PC-9 (cell line): ENCODE measurements around the gene AKIP1. TPM values are rescaled to one million over a fixed set of nuclear protein-coding genes. Genes with fewer than 3 reads are reported as not detected.

Experiments used
- BruUV-seq: library from RNA; stranded (reverse); fragments of 400-500 nt; replicated peaks from 2 replicates; lab custom pipeline; 2021; lab: Mats Ljungman, UMichigan
- CTCF ChIA-PET: fragments of 300-600 bp; sonication (Branson Sonifier 250); formaldehyde crosslinking; loops from one replicate; lab custom pipeline; 2022; ENCODE audit warnings: antibody characterized with exemption; lab: Charles Lee
- POLR2A ChIA-PET: fragments of 300-600 bp; sonication (Branson Sonifier 250); formaldehyde crosslinking; loops from one replicate; lab custom pipeline; 2022; ENCODE audit warnings: antibody characterized with exemption; ENCODE audit not compliant: unreplicated experiment; lab: Charles Lee
- DNase-seq, 2 experiments: peaks; one replicate each; pipeline versions ENCODE4 v3.0.0 to v3.0.0-alpha.2; 2015 to 2022; ENCODE audit warnings: mixed read lengths in 1 of 2
- H2AFZ ChIP-seq: fragments of 200-600 bp; sonication (generic); 2 replicates; pipeline ENCODE4 v1.8.1; 2017; ENCODE audit warnings: antibody characterized with exemption
- H3F3A ChIP-seq: fragments of 200-600 bp; sonication (generic); 2 replicates; pipeline ENCODE4 v1.8.1; 2017; ENCODE audit warnings: antibody characterized with exemption, mild to moderate bottlenecking, low read depth; ENCODE audit not compliant: insufficient read depth
- H3K27ac ChIP-seq: fragments of 200-600 bp; sonication (generic); 2 replicates; pipeline ENCODE4 v1.6.1; 2016; ENCODE audit warnings: mixed run types
- H3K27me3 ChIP-seq: fragments of 200-600 bp; sonication (generic); 2 replicates; pipeline ENCODE4 v1.6.1; 2016; ENCODE audit warnings: low read depth, mixed run types; ENCODE audit not compliant: insufficient read depth
- H3K36me3 ChIP-seq: fragments of 200-600 bp; sonication (generic); 2 replicates; pipeline ENCODE4 v1.6.1; 2016; ENCODE audit warnings: low read depth, mixed run types
- H3K4me1 ChIP-seq: fragments of 200-600 bp; sonication (generic); replicated peaks from 2 replicates; pipeline ENCODE4 v1.6.1; 2016; ENCODE audit warnings: mixed run types; ENCODE audit not compliant: insufficient read depth
- H3K4me2 ChIP-seq: fragments of 200-600 bp; sonication (generic); 2 replicates; pipeline ENCODE4 v1.6.1; 2017; ENCODE audit warnings: mixed run types
- H3K4me3 ChIP-seq: fragments of 200-600 bp; sonication (generic); 2 replicates; pipeline ENCODE4 v1.6.1; 2016; ENCODE audit warnings: mixed run types
- H3K79me2 ChIP-seq: fragments of 200-600 bp; sonication (generic); 2 replicates; pipeline ENCODE4 v1.6.1; 2017; ENCODE audit warnings: low read depth, mixed run types
- H3K9me2 ChIP-seq: fragments of 200-600 bp; sonication (generic); 2 replicates; pipeline ENCODE4 v1.8.1; 2017; ENCODE audit warnings: mild to moderate bottlenecking; ENCODE audit not compliant: insufficient read depth
- H3K9me3 ChIP-seq: fragments of 200-600 bp; sonication (generic); 2 replicates; pipeline ENCODE4 v1.8.1; 2016; ENCODE audit warnings: low read depth; ENCODE audit not compliant: insufficient read depth
- H4K20me1 ChIP-seq: fragments of 200-600 bp; sonication (generic); 2 replicates; pipeline ENCODE4 v1.8.1; 2017; ENCODE audit not compliant: insufficient read depth
- CTCF ChIP-seq: fragments of 200-600 bp; sonication (generic); conservative IDR thresholded peaks from 2 replicates; pipeline ENCODE4 v1.6.1; 2017; ENCODE audit warnings: mixed run types, antibody characterized with exemption, mild to moderate bottlenecking, moderate library complexity
- EZH2 ChIP-seq: fragments of 200-600 bp; sonication (generic); IDR thresholded peaks from 2 replicates; pipeline ENCODE4 v1.8.0; 2017; ENCODE audit warnings: antibody characterized with exemption, low read depth
- intact Hi-C: fragments of 100-400 bp; cut with micrococcal nuclease; formaldehyde crosslinking; loops from one replicate; pipeline ENCODE4 v1.10.0; 2022; ENCODE audit not compliant: unreplicated experiment
- total RNA-seq: library from RNA; stranded (reverse); gene quantifications from 2 replicates; pipeline ENCODE4 v1.2.3, GENCODE V29; 2021

The AKIP1 gene
- total RNA-seq, 1 experiment from 2014 or later, result 17.7 TPM

GRCh38 chr11:8928205-8928604 lies 17.2 kb downstream of the AKIP1 start:
- no peaks in the 10 kb centered on the region for H3K36me3 ChIP-seq
- no peak overlapping the region for H3K4me3 ChIP-seq
- no peaks in the 10 kb centered on the region for H3K79me2 ChIP-seq
- no peaks in the 10 kb centered on the region for H3K27me3 ChIP-seq
- no peak overlapping the region for H2AFZ ChIP-seq
- POLR2A ChIA-PET, result no interaction called here
- no peaks in the 10 kb centered on the region for H4K20me1 ChIP-seq
- CTCF ChIA-PET, result no interaction called here
- no peaks in the 10 kb centered on the region for H3K9me2 ChIP-seq
- no peak overlapping the region for H3K27ac ChIP-seq
- no peaks in the 10 kb centered on the region for H3K9me3 ChIP-seq
- no peak for DNase-seq
- no peaks in the 10 kb centered on the region for H3F3A ChIP-seq
- H3K4me1 ChIP-seq, result no peaks in the 10 kb centered on the region
- BruUV-seq, result no TSS peak
- intact Hi-C loops, result no loop called here
- no peak overlapping the region for H3K4me2 ChIP-seq
- TF ChIP-seq CTCF (no peak), EZH2 (no peak)

DNA sequence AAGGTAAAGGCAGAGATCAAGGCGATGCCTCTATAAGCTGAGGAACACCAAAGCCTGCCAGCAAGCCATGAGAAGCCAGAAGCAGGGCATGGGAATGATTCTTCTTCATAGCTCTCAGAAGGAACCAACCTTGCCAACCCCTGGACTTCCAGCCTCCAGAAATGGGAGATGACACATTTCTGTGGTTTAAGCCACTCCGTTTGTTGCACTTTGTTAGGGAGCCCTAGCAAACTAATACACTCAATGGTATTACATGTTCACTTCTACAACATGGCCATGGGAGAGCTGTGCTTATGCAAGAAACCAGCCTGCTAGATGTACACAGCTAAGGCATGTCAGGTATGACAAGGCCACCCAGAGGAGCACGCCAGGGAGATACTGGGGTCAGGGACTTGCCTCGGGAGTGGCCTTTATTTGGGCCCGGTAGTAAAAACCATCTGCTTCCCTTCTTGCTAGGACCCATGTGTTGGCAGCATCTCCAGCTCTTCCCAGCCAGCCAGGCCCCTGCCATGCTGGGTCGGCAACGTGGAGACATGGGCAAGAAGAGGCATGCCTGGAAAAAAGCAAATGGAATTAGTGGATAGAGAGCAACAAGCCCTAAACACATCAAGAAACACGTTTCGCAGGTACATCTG lies 18.1 kb downstream of the AKIP1 start:
- H3K4me3 ChIP-seq, result no peak overlapping the region
- ChIA-PET CTCF (no interaction called here), POLR2A (no interaction called here)
- H3K27ac ChIP-seq, result no peak overlapping the region
- TF ChIP-seq EZH2 (no peak), CTCF (no peak)
- H3K79me2 ChIP-seq, result no peaks in the 10 kb centered on the region
- no peaks in the 10 kb centered on the region for H3K36me3 ChIP-seq
- H3K4me2 ChIP-seq, result no peak overlapping the region
- no peaks in the 10 kb centered on the region for H4K20me1 ChIP-seq
- H3F3A ChIP-seq, result no peaks in the 10 kb centered on the region
- H3K9me3 ChIP-seq, result no peaks in the 10 kb centered on the region
- no peak overlapping the region for H2AFZ ChIP-seq
- intact Hi-C loops, result no loop called here
- H3K27me3 ChIP-seq, result no peaks in the 10 kb centered on the region
- no TSS peak for BruUV-seq
- no peaks in the 10 kb centered on the region for H3K4me1 ChIP-seq
- no peaks in the 10 kb centered on the region for H3K9me2 ChIP-seq
- no peak for DNase-seq

- intact Hi-C loops, result no loop called here
- peaks cover 8% of the 10 kb centered on the region; the same call in 1 of the 2 replicates for H3F3A ChIP-seq
- H3K36me3 ChIP-seq, result no peaks in the 10 kb centered on the region
- no peaks in the 10 kb centered on the region for H3K79me2 ChIP-seq
- no peak for DNase-seq
- no TSS peak for BruUV-seq
- no peak overlapping the region for H3K4me2 ChIP-seq
- TF ChIP-seq CTCF, result no peak
- no peak for TF ChIP-seq EZH2
- 0 out of 2 replicates have a peak, but pooled peaks cover 11% of the 10 kb centered on the region for H3K4me1 ChIP-seq
- no peak overlapping the region for H3K27ac ChIP-seq
- ChIA-PET POLR2A (no interaction called here), CTCF (no interaction called here)
- no peak overlapping the region for H3K4me3 ChIP-seq
- no peaks in the 10 kb centered on the region for H3K27me3 ChIP-seq
- H3K9me3 ChIP-seq, result no peaks in the 10 kb centered on the region
- no peaks in the 10 kb centered on the region for H4K20me1 ChIP-seq
- no peaks in the 10 kb centered on the region for H3K9me2 ChIP-seq
- H2AFZ ChIP-seq, result no peak overlapping the region
Observed at GRCh38 chr11:8930456-8931175, 19.6 kb downstream of the AKIP1 start.
